ENCODE measurements around the gene RC3H1.
"Not testable (repeated sequence)": the region's sequence is repeated elsewhere in the genome, so short reads cannot be mapped to it uniquely, and the experiment has no call there.

The RC3H1 gene

DNA sequence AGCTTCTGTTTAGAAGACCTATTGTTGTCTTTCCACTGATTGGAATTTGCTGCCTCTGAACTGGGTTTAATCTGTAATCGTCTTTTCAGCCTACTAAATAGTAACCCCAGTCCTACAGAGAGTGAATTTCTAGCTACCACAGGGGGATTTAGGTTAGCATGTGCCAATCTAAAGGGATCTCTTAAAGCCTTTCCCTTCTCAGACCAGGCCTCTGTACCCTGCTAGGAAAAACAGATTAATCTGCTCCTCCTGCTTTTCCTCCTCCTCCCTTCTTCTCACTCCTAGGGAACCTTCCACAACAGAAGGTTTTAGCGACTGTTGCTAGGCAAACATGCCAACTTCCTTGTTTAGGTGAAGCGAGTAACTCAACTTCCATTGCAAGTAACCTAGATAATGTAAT, 1.3 kb upstream of the RC3H1 start:
- no peak for DNase-seq

DNA sequence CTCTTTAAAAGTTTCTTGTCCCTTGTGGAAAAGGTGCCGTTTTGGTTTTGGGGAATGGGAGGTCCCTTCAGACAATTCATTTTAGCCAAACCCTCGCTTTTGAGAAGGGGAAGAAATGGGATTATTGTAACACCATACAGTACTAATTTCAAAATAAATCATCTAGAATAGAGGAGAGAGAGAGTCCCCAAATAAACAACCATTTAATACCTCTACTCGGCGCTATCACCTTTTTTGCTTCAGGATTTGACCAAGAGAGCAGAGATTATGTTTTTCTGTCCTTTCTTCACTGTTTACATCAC, 770 bp upstream of the RC3H1 start:
- no peak for DNase-seq

- DNase-seq = peak; percentile 28
Measured at GRCh38 chr1:174021591-174022079, 522 bp downstream of the RC3H1 start.

DNA sequence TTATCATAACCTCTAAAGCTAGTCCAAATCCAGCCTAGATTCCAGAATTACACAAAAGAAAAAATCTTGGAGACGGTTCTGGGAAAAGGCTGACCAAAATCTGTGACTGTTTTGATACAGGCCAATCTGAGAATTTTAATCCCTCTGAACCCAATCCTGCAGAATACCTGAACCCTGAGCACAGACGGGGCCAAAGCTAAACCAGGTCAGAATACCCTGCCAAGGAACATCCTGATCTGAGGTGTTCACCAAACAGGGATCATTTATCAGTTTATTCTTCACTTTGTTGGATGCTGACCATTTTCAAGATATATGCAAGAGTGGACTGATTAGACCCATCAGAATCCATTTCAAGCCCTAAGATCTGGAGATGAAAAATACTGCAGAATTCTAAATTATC, 3.6 kb downstream of the RC3H1 start:
- DNase-seq = no peak

DNA sequence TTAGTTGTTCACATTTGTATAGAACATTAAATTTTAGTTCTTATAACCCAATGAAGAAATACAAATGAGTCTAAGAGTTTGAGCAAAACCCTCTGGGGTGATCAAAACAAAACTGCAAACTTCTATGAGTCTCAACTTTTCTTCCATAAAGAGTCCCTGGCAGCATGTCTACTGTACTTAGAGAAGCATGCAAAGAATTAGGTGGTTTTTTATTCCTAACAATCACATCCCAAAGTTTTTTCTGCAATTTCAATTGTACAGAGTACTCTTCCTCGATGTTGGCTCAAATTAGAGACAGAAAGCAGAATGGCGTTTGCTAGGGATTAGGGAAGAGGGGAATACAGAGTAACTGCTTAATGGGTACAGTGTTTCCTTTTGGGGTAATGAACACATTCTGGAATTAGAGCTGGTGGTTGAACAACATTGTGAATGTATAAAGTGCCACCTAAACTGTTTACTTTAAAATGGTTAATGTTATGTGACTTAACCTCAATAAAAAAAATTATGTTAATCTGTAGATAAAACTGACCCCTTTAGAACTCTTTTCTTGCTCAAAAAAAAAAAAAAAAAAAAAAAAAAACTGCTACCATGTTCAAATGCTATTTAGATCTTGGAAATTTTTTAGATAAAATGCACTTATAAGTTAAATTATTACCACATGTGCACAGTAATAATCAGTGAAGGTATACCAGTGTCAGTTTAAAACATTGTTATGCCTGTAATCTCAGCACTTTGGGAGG, 4.8 kb downstream of the RC3H1 start:
- DNase-seq = peak; percentile 32

GRCh38 chr1:174013864-174014418, 8.2 kb downstream of the RC3H1 start:
- no peak for DNase-seq

GRCh38 chr1:174008979-174009378, 13.2 kb downstream of the RC3H1 start:
- no peak for DNase-seq

GRCh38 chr1:174008269-174008668, 13.9 kb downstream of the RC3H1 start:
- no peak for DNase-seq

- no peak for DNase-seq
Measured at GRCh38 chr1:174007851-174008250, 14.3 kb downstream of the RC3H1 start.

- DNase-seq = peak; percentile 64
Measured at GRCh38 chr1:174005032-174005431, 17.1 kb downstream of the RC3H1 start.

- no peak for DNase-seq
Measured at GRCh38 chr1:174003867-174004266, 18.3 kb downstream of the RC3H1 start.

- DNase-seq = no peak
Measured at GRCh38 chr1:174001573-174001972, 20.6 kb downstream of the RC3H1 start.

GRCh38 chr1:174000371-174000770, 21.8 kb downstream of the RC3H1 start:
- peak; percentile 41 for DNase-seq

DNA sequence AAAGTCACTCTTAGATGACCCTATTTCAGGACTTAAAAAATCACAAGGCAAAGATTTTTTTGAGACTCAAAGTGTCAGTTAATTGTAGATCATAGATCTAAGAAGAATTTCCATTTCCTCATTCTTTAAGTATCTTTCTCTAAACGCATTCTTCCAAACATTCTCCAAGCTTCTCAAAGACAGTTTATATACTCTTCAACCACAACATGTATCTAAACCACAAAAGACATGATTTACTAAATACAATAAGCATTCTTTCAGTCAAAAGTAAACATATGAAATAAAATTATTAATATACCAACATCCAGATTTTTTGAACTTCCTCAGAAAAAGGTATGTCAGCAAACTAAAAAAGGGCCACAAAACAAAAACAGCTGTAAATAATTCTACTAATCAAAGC, 24.4 kb downstream of the RC3H1 start:
- DNase-seq = peak; percentile 47

DNA sequence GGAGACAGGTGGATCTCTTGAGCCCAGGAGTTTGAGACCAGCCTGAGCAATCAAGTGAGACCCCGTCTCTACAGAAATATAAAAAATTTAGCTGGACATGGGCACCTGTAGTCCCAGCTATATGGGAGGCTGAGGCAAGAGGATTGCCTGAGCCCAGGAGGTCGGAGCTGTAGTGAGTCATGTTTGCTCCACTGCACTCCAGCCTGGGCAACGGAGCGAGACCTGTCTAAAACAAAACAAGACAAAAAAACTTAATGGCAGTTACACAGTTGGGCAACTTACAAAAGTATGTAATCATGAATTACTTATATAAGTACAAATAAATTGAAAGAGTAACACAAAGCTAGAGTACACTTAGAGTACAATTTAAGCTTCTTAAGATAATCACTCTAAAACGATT, 25.2 kb downstream of the RC3H1 start:
- DNase-seq = no peak

DNA sequence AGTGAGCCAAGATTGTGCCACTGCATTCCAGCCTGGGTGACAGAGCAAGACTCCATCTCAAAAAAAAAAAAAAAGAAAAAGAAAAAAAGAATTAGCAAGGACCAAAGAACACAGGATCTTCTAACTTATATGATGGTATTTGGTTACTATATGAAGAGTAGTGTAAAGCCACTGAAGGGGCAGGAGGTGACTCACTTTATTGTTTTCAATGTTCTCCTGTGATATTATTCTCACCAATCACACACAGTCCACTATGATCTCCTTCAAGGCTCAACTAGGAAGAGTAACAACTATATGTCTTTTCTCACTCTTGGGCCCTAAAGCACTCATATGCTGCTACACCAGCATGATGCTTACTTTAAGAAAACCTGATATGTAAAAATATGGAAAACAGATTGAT, 26.7 kb downstream of the RC3H1 start:
- DNase-seq = peak; percentile 4

GRCh38 chr1:173993948-173994347, 28.2 kb downstream of the RC3H1 start:
- DNase-seq = not testable (repeated sequence)

DNA sequence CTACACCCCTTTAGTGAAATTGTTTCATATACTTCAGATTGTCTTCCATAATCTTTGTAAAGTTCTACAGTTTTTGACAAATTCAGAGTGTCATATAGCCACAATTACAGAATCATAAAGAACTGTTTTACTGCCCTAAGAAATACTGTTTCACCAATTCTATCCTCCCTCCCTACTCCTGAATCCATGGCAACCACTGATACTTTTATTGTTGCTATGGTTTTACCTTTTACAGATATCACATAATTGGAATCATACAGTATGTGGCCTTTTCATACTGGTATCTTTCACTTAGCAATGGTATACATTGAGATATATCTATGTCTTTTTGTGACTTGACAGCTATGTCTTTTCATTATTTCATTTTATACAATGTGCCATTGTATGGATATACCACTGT, 34.1 kb downstream of the RC3H1 start:
- no peak for DNase-seq

GRCh38 chr1:173986951-173987350, 35.2 kb downstream of the RC3H1 start:
- DNase-seq = no peak

GRCh38 chr1:173970252-173970651, 51.9 kb downstream of the RC3H1 start:
- DNase-seq = no peak

GRCh38 chr1:173965896-173966295, 56.3 kb downstream of the RC3H1 start:
- DNase-seq = not testable (repeated sequence)

GRCh38 chr1:173963477-173963876, 58.7 kb downstream of the RC3H1 start:
- DNase-seq = no peak

DNA sequence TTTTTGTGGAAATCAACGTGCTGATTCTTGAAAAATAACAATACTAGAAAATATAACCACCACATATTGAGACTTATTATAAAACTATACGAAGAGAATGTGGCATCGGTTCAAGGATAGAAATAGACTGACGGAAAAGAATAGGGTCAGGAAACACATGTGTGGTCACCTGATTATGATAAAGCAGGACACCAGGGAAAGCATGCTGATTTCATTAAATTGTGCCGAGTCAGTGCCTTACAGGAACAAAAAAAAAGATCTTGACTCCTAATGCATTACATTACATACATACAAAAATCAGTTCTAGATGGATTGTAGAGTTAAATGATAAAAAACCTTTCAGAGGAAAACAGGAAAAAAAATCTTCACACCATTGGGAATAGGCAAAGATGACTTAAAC, 61.5 kb downstream of the RC3H1 start:
- DNase-seq = peak; percentile 33

GRCh38 chr1:173954179-173954578, 68.0 kb downstream of the RC3H1 start:
- peak; percentile 49 for DNase-seq

- DNase-seq = no peak
Measured at GRCh38 chr1:173948594-173948993, 73.6 kb downstream of the RC3H1 start.

Data from fibroblast of upper back skin (primary cell).